Nephron (organoid): ENCODE measurements around the gene GALNTL6.
A peak's percentile ranks its signal among the peaks of the same experiment; 100 is the strongest.
"Not testable (repeated sequence)": the region's sequence is repeated elsewhere in the genome, so short reads cannot be mapped to it uniquely, and the experiment has no call there.

Source experiments
- H3K27ac Mint-ChIP-seq, 3 experiments: 2 replicates each; pipeline ENCODE4 v1.8.0; 2020; ENCODE audit warnings: mixed read lengths in 3 of 3, mild to moderate bottlenecking in 2 of 3, moderate library complexity in 1 of 3
- H3K27me3 Mint-ChIP-seq: 2 replicates; pipeline ENCODE4 v1.8.0; 2021; ENCODE audit warnings: low read depth, mild to moderate bottlenecking, moderate library complexity, mixed read lengths
- H3K36me3 Mint-ChIP-seq: 2 replicates; pipeline ENCODE4 v1.8.0; 2020; ENCODE audit warnings: low read depth, mixed read lengths
- H3K4me1 Mint-ChIP-seq: 2 replicates; pipeline ENCODE4 v1.8.0; 2020; ENCODE audit warnings: mixed read lengths
- H3K4me3 Mint-ChIP-seq, 3 experiments: 2 replicates each; pipeline ENCODE4 v1.8.0; 2020; ENCODE audit warnings: mild to moderate bottlenecking in 3 of 3, mixed read lengths in 3 of 3, moderate library complexity in 2 of 3
- H3K9me3 Mint-ChIP-seq: 2 replicates; pipeline ENCODE4 v1.8.0; 2020; ENCODE audit warnings: mixed read lengths
- CTCF ChIP-seq, 3 experiments: fragments of 200-600 bp; sonication (generic); IDR thresholded peaks; one replicate each; pipeline ENCODE4 v1.5.0; 2021; ENCODE audit warnings: antibody characterized with exemption in 3 of 3; ENCODE audit not compliant: unreplicated experiment in 3 of 3

Gene GALNTL6

GRCh38 chr4:172898715-172899114 lies 1085.5 kb downstream of the GALNTL6 start:
- peak overlapping the region in 1 of 3 experiments; percentile 59 for H3K27ac Mint-ChIP-seq
- no peak for TF ChIP-seq CTCF (IDR thresholded peaks at IDR 0.05; ENCODE audit: unreplicated experiment in 3 of 3)
- peaks cover 13% of the 10 kb centered on the region for H3K9me3 Mint-ChIP-seq
- H3K4me1 Mint-ChIP-seq = no peaks in the 10 kb centered on the region
- H3K36me3 Mint-ChIP-seq = no peaks in the 10 kb centered on the region
- no peak overlapping the region for H3K4me3 Mint-ChIP-seq
- no peaks in the 10 kb centered on the region for H3K27me3 Mint-ChIP-seq

DNA sequence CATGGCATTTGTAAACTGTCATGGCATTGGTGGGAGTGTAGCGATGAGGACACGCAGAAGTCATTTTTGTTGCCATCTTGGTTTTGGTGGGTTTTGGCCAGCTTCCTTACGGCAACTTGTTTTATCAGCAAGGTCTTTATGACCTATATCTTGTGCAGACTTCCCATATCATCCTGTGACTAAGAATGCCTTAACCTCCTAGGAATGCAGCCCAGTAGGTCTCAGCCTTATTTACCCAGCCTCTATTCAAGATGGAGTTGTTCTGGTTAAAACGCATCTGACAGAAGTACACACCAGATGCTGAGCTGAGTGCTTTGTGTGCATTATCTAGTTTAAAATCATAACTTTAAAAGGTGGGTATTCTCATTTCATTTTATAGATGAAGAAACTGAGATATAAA lies 1086.7 kb downstream of the GALNTL6 start:
- Mint-ChIP-seq H3K4me3 (no peak overlapping the region), H3K4me1 (no peaks in the 10 kb centered on the region), H3K27ac (no peak overlapping the region), H3K36me3 (no peaks in the 10 kb centered on the region), H3K9me3 (peaks cover 11% of the 10 kb centered on the region), H3K27me3 (no peaks in the 10 kb centered on the region)
- TF ChIP-seq CTCF (IDR thresholded peaks at IDR 0.05; ENCODE audit: unreplicated experiment in 3 of 3) = no peak

- H3K4me3 Mint-ChIP-seq = no peak overlapping the region
- peaks cover 6% of the 10 kb centered on the region for H3K9me3 Mint-ChIP-seq
- peak overlapping the region in 1 of 3 experiments; percentile 17 for H3K27ac Mint-ChIP-seq
- H3K27me3 Mint-ChIP-seq = no peaks in the 10 kb centered on the region
- TF ChIP-seq CTCF (IDR thresholded peaks at IDR 0.05; ENCODE audit: unreplicated experiment in 3 of 3) = no peak
- H3K4me1 Mint-ChIP-seq = no peaks in the 10 kb centered on the region
- no peaks in the 10 kb centered on the region for H3K36me3 Mint-ChIP-seq
Measured at GRCh38 chr4:172900900-172901299, 1087.7 kb downstream of the GALNTL6 start.

DNA sequence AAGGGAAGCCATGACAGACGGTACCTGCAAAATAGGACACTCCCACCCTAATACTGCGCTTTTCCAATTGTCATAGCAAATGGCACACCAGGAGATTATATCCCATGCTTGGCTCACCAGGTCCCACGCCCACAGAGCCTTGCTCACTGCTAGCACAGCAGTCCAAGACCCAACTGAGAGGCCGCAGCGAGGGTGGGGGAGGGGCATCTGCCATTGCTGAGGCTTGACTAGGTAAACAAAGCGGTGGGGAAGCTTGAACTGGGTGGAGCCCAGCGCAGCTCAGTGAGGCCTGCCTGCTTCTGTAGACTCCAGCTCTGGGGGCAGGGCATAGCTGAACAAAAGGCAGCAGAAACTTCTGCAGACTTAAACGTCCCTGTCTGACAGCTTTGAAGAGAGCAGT lies 1099.3 kb downstream of the GALNTL6 start:
- H3K4me3 Mint-ChIP-seq, H3K36me3 Mint-ChIP-seq, H3K27ac Mint-ChIP-seq, H3K4me1 Mint-ChIP-seq, H3K27me3 Mint-ChIP-seq: not testable (repeated sequence)
- H3K9me3 Mint-ChIP-seq = peaks cover 17% of the 10 kb centered on the region

- not testable (repeated sequence) for H3K4me1 Mint-ChIP-seq, H3K36me3 Mint-ChIP-seq, H3K27me3 Mint-ChIP-seq, H3K27ac Mint-ChIP-seq, H3K4me3 Mint-ChIP-seq
- H3K9me3 Mint-ChIP-seq = peaks cover 22% of the 10 kb centered on the region
Measured at GRCh38 chr4:172917403-172917802, 1104.2 kb downstream of the GALNTL6 start.

GRCh38 chr4:172919269-172919668 lies 1106.1 kb downstream of the GALNTL6 start:
- H3K27me3 Mint-ChIP-seq = no peaks in the 10 kb centered on the region
- H3K9me3 Mint-ChIP-seq = peaks cover 17% of the 10 kb centered on the region
- H3K27ac Mint-ChIP-seq = no peak overlapping the region
- no peak for TF ChIP-seq CTCF (IDR thresholded peaks at IDR 0.05; ENCODE audit: unreplicated experiment in 3 of 3)
- peaks cover 2% of the 10 kb centered on the region for H3K4me1 Mint-ChIP-seq
- H3K4me3 Mint-ChIP-seq = no peak overlapping the region
- H3K36me3 Mint-ChIP-seq = no peaks in the 10 kb centered on the region

GRCh38 chr4:172927096-172927814 lies 1114.1 kb downstream of the GALNTL6 start:
- H3K36me3 Mint-ChIP-seq = no peaks in the 10 kb centered on the region
- no peak overlapping the region for H3K4me3 Mint-ChIP-seq
- H3K27ac Mint-ChIP-seq = no peak overlapping the region
- H3K27me3 Mint-ChIP-seq = no peaks in the 10 kb centered on the region
- H3K4me1 Mint-ChIP-seq = peaks cover 5% of the 10 kb centered on the region
- no peaks in the 10 kb centered on the region for H3K9me3 Mint-ChIP-seq
- TF ChIP-seq CTCF (IDR thresholded peaks at IDR 0.05; ENCODE audit: unreplicated experiment in 3 of 3) = no peak
